Measurements from ENCODE around the gene MYMX. TPM values are rescaled to one million over a fixed set of nuclear protein-coding genes. Genes with fewer than 3 reads are reported as not detected.
"Not testable (repeated sequence)": the region's sequence is repeated elsewhere in the genome, so short reads cannot be mapped to it uniquely, and the experiment has no call there.

Gene MYMX
- total RNA-seq, 1 donor, result not detected

GRCh38 chr6:44192428-44193041 is 24.2 kb upstream of the MYMX start:
- Histone ChIP-seq H3K4me3 (ENCODE audit: insufficient read depth, low read length) (no peak overlapping the region), H3K79me2 (ENCODE audit: insufficient read depth, low read length) (no peaks in the 10 kb centered on the region), H3K4me1 (ENCODE audit: insufficient read depth, low read length) (no peaks in the 10 kb centered on the region), H3K9me3 (ENCODE audit: low read depth, low read length) (no peaks in the 10 kb centered on the region), H3K4me2 (ENCODE audit: insufficient read depth, low read length) (peak overlapping the region; percentile 58), H4K20me1 (ENCODE audit: insufficient read depth, low read length) (no peaks in the 10 kb centered on the region), H3K36me3 (ENCODE audit: insufficient read depth, low read length) (no peaks in the 10 kb centered on the region), H2AFZ (ENCODE audit: low read length) (peak overlapping the region; percentile 51), H3K27me3 (ENCODE audit: insufficient read depth, low read length) (peaks cover 6% of the 10 kb centered on the region), H3K27ac (ENCODE audit: low read depth, low read length) (no peak overlapping the region)
- no peak for DNase-seq (ENCODE audit: insufficient read length, low spot score, missing footprints)
- TF ChIP-seq, protein P1, sequence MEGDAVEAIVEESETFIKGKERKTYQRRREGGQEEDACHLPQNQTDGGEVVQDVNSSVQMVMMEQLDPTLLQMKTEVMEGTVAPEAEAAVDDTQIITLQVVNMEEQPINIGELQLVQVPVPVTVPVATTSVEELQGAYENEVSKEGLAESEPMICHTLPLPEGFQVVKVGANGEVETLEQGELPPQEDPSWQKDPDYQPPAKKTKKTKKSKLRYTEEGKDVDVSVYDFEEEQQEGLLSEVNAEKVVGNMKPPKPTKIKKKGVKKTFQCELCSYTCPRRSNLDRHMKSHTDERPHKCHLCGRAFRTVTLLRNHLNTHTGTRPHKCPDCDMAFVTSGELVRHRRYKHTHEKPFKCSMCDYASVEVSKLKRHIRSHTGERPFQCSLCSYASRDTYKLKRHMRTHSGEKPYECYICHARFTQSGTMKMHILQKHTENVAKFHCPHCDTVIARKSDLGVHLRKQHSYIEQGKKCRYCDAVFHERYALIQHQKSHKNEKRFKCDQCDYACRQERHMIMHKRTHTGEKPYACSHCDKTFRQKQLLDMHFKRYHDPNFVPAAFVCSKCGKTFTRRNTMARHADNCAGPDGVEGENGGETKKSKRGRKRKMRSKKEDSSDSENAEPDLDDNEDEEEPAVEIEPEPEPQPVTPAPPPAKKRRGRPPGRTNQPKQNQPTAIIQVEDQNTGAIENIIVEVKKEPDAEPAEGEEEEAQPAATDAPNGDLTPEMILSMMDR (IDR thresholded peaks at IDR 0.05; ENCODE audit: extremely low read depth, low read depth, low read length), result no peak

GRCh38 chr6:44193307-44193910 is 23.3 kb upstream of the MYMX start:
- Histone ChIP-seq H3K27me3 (ENCODE audit: insufficient read depth, low read length) (peaks cover 6% of the 10 kb centered on the region), H3K4me2 (ENCODE audit: insufficient read depth, low read length) (no peak overlapping the region), H3K27ac (ENCODE audit: low read depth, low read length) (no peak overlapping the region), H3K4me1 (ENCODE audit: insufficient read depth, low read length) (no peaks in the 10 kb centered on the region), H3K79me2 (ENCODE audit: insufficient read depth, low read length) (no peaks in the 10 kb centered on the region), H2AFZ (ENCODE audit: low read length) (no peak overlapping the region), H3K9me3 (ENCODE audit: low read depth, low read length) (no peaks in the 10 kb centered on the region), H3K36me3 (ENCODE audit: insufficient read depth, low read length) (no peaks in the 10 kb centered on the region), H4K20me1 (ENCODE audit: insufficient read depth, low read length) (no peaks in the 10 kb centered on the region), H3K4me3 (ENCODE audit: insufficient read depth, low read length) (no peak overlapping the region)
- TF ChIP-seq, protein P1 (IDR thresholded peaks at IDR 0.05; ENCODE audit: extremely low read depth, low read depth, low read length), result no peak
- no peak for DNase-seq (ENCODE audit: insufficient read length, low spot score, missing footprints)

- TF ChIP-seq, protein P1 (IDR thresholded peaks at IDR 0.05; ENCODE audit: extremely low read depth, low read depth, low read length), result no peak
Observed at GRCh38 chr6:44194326-44194725, 22.4 kb upstream of the MYMX start.

GRCh38 chr6:44196351-44196750 is 20.4 kb upstream of the MYMX start:
- DNase-seq (ENCODE audit: insufficient read length, low spot score, missing footprints); H3K27ac ChIP-seq (ENCODE audit: low read depth, low read length); H3K27me3 ChIP-seq (ENCODE audit: insufficient read depth, low read length); H4K20me1 ChIP-seq (ENCODE audit: insufficient read depth, low read length); H2AFZ ChIP-seq (ENCODE audit: low read length); H3K9me3 ChIP-seq (ENCODE audit: low read depth, low read length); H3K4me2 ChIP-seq (ENCODE audit: insufficient read depth, low read length); H3K4me1 ChIP-seq (ENCODE audit: insufficient read depth, low read length); H3K36me3 ChIP-seq (ENCODE audit: insufficient read depth, low read length); H3K4me3 ChIP-seq (ENCODE audit: insufficient read depth, low read length); H3K79me2 ChIP-seq (ENCODE audit: insufficient read depth, low read length): not testable (repeated sequence)

More at GRCh38 chr6:44194326-44194725, 22.4 kb upstream of the MYMX start:
- no peaks in the 10 kb centered on the region for H3K4me1 ChIP-seq (ENCODE audit: insufficient read depth, low read length)
- no peak for DNase-seq (ENCODE audit: insufficient read length, low spot score, missing footprints)
- no peaks in the 10 kb centered on the region for H3K79me2 ChIP-seq (ENCODE audit: insufficient read depth, low read length)
- peaks cover 4% of the 10 kb centered on the region for H3K27me3 ChIP-seq (ENCODE audit: insufficient read depth, low read length)
- H3K27ac ChIP-seq (ENCODE audit: low read depth, low read length), result no peak overlapping the region
- H3K4me2 ChIP-seq (ENCODE audit: insufficient read depth, low read length), result no peak overlapping the region
- H3K4me3 ChIP-seq (ENCODE audit: insufficient read depth, low read length), result no peak overlapping the region
- no peak overlapping the region for H2AFZ ChIP-seq (ENCODE audit: low read length)
- H4K20me1 ChIP-seq (ENCODE audit: insufficient read depth, low read length), result no peaks in the 10 kb centered on the region
- H3K9me3 ChIP-seq (ENCODE audit: low read depth, low read length), result no peaks in the 10 kb centered on the region
- H3K36me3 ChIP-seq (ENCODE audit: insufficient read depth, low read length), result no peaks in the 10 kb centered on the region
